ENCODE results near the gene KRTAP19-1.
A peak's percentile ranks its signal among the peaks of the same experiment; 100 is the strongest.

Gene KRTAP19-1

DNA sequence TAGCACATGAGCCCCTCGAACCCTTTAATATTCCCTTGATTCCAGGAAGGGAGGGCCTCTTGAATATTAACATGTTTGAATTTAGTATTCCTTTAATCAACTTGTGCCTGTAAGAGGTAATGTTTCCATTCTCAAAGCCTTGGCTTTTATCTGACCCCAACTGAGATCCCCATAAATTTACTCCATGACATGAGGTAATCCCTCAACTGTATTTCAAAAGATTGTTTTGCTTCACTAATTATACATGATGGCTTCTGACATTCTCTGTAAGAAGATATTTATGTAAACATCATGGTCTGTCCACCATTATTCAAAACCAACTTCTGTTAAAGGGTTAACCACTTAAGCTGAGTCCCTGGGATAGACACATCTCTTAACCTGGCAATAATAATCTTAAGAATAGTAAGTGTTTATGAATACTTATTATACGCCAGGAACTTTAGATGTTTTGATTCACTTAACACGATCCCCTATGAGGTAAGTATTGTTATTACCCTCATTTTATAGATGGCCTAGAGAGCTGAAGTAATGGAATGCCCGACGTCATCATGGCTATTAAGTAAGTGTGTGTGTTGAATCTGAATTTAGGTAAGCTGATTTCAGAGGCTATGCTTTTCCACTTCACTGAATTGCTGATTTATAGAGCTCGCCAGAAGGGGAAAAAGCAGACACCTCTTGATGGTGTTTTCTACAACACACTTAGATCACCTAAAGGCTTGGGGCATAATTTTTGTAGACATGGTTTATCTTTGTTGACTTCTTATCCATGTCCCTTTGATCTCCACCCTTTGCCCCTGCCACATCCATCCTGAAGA lies 11.1 kb downstream of the KRTAP19-1 start:
- Histone ChIP-seq H3K4me3 (ENCODE audit: low read depth, low read length) (no peak overlapping the region), H3K27ac (ENCODE audit: extremely low read depth, low read depth, low read length) (no peak overlapping the region), H3K36me3 (ENCODE audit: control insufficient read depth in 2 of 2, insufficient read depth in 1 of 2, low read length in 2 of 2) (no peaks in the 10 kb centered on the region), H3K9me3 (ENCODE audit: control insufficient read depth, insufficient read depth, low read depth, low read length) (no peaks in the 10 kb centered on the region), H3K4me1 (ENCODE audit: control insufficient read depth, insufficient read depth, low read length) (no peaks in the 10 kb centered on the region)
- ChIA-PET POLR2A (no interaction called here), CTCF (interaction anchor here (0.6 kb wide), 2 partner anchors 24 to 110 kb away, joined by 3 read pairs; no protein-coding TSS in a partner anchor)
- TF ChIP-seq SP7 (tag by site-specific recombination; IDR thresholded peaks at IDR 0.05) (peak; percentile 68), KLF9 (tag by site-specific recombination; IDR thresholded peaks at IDR 0.05; ENCODE audit: low read depth) (no peak), ZNF157 (tag by site-specific recombination; IDR thresholded peaks at IDR 0.05) (no peak), ZNF391 (tag by site-specific recombination; IDR thresholded peaks at IDR 0.05; ENCODE audit: borderline replicate concordance, low read depth) (no peak), TRIM28 (IDR thresholded peaks at IDR 0.05; ENCODE audit: borderline replicate concordance, low read length) (peak; percentile 85), ZNF394 (tag by site-specific recombination; IDR thresholded peaks at IDR 0.05; ENCODE audit: borderline replicate concordance) (peak; percentile 39; the same call in 1 of the 2 replicates), WT1 (tag by site-specific recombination; IDR thresholded peaks at IDR 0.05) (peak; percentile 61; the same call in 1 of the 2 replicates), ZNF629 (tag by site-specific recombination; IDR thresholded peaks at IDR 0.05) (peak; percentile 88), KLF8 (tag by site-specific recombination; IDR thresholded peaks at IDR 0.05) (peak; percentile 57; the same call in 1 of the 2 replicates), ZFP69B (tag by site-specific recombination; IDR thresholded peaks at IDR 0.05) (no peak), KLF1 (tag by site-specific recombination; IDR thresholded peaks at IDR 0.05) (no peak), ZNF140 (tag by site-specific recombination; IDR thresholded peaks at IDR 0.05) (no peak), ZBTB21 (tag by site-specific recombination; IDR thresholded peaks at IDR 0.05) (peak; percentile 66), ZNF366 (tag by site-specific recombination; conservative IDR thresholded peaks at IDR 0.05) (peak; percentile 90), TCF7L2 (IDR thresholded peaks at IDR 0.05; ENCODE audit: borderline replicate concordance, low read depth, low read length) (peak; percentile 99), ZNF423 (tag by site-specific recombination; IDR thresholded peaks at IDR 0.05) (no peak), ZNF155 (tag by site-specific recombination; IDR thresholded peaks at IDR 0.05) (no peak), ZIC2 (tag by site-specific recombination; IDR thresholded peaks at IDR 0.05) (no peak), OSR2 (tag by site-specific recombination; IDR thresholded peaks at IDR 0.05) (peak; percentile 29; the same call in 1 of the 2 replicates), ZNF843 (tag by site-specific recombination; IDR thresholded peaks at IDR 0.05) (peak; percentile 32; the same call in 1 of the 2 replicates)
- TF ChIP-seq, protein P1, sequence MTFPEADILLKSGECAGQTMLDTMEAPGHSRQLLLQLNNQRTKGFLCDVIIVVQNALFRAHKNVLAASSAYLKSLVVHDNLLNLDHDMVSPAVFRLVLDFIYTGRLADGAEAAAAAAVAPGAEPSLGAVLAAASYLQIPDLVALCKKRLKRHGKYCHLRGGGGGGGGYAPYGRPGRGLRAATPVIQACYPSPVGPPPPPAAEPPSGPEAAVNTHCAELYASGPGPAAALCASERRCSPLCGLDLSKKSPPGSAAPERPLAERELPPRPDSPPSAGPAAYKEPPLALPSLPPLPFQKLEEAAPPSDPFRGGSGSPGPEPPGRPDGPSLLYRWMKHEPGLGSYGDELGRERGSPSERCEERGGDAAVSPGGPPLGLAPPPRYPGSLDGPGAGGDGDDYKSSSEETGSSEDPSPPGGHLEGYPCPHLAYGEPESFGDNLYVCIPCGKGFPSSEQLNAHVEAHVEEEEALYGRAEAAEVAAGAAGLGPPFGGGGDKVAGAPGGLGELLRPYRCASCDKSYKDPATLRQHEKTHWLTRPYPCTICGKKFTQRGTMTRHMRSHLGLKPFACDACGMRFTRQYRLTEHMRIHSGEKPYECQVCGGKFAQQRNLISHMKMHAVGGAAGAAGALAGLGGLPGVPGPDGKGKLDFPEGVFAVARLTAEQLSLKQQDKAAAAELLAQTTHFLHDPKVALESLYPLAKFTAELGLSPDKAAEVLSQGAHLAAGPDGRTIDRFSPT (tag by site-specific recombination; IDR thresholded peaks at IDR 0.05) = peak; percentile 81
- TF ChIP-seq, protein P2, sequence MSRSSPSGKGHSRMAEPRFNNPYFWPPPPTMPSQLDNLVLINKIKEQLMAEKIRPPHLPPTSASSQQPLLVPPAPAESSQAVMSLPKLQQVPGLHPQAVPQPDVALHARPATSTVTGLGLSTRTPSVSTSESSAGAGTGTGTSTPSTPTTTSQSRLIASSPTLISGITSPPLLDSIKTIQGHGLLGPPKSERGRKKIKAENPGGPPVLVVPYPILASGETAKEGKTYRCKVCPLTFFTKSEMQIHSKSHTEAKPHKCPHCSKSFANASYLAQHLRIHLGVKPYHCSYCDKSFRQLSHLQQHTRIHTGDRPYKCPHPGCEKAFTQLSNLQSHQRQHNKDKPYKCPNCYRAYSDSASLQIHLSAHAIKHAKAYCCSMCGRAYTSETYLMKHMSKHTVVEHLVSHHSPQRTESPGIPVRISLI (tag by site-specific recombination; IDR thresholded peaks at IDR 0.05) = 0 out of 2 replicates have a peak, but pooled peaks have one; percentile 51
- TF ChIP-seq, protein P3, sequence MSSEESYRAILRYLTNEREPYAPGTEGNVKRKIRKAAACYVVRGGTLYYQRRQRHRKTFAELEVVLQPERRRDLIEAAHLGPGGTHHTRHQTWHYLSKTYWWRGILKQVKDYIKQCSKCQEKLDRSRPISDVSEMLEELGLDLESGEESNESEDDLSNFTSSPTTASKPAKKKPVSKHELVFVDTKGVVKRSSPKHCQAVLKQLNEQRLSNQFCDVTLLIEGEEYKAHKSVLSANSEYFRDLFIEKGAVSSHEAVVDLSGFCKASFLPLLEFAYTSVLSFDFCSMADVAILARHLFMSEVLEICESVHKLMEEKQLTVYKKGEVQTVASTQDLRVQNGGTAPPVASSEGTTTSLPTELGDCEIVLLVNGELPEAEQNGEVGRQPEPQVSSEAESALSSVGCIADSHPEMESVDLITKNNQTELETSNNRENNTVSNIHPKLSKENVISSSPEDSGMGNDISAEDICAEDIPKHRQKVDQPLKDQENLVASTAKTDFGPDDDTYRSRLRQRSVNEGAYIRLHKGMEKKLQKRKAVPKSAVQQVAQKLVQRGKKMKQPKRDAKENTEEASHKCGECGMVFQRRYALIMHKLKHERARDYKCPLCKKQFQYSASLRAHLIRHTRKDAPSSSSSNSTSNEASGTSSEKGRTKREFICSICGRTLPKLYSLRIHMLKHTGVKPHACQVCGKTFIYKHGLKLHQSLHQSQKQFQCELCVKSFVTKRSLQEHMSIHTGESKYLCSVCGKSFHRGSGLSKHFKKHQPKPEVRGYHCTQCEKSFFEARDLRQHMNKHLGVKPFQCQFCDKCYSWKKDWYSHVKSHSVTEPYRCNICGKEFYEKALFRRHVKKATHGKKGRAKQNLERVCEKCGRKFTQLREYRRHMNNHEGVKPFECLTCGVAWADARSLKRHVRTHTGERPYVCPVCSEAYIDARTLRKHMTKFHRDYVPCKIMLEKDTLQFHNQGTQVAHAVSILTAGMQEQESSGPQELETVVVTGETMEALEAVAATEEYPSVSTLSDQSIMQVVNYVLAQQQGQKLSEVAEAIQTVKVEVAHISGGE (tag by site-specific recombination; conservative IDR thresholded peaks at IDR 0.05; ENCODE audit: low read depth) = no peak
- TF ChIP-seq, protein P4, sequence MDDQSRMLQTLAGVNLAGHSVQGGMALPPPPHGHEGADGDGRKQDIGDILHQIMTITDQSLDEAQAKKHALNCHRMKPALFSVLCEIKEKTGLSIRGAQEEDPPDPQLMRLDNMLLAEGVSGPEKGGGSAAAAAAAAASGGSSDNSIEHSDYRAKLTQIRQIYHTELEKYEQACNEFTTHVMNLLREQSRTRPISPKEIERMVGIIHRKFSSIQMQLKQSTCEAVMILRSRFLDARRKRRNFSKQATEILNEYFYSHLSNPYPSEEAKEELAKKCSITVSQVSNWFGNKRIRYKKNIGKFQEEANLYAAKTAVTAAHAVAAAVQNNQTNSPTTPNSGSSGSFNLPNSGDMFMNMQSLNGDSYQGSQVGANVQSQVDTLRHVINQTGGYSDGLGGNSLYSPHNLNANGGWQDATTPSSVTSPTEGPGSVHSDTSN (CRISPR knock-in tag; IDR thresholded peaks at IDR 0.05) = no peak
- TF ChIP-seq, protein P5, sequence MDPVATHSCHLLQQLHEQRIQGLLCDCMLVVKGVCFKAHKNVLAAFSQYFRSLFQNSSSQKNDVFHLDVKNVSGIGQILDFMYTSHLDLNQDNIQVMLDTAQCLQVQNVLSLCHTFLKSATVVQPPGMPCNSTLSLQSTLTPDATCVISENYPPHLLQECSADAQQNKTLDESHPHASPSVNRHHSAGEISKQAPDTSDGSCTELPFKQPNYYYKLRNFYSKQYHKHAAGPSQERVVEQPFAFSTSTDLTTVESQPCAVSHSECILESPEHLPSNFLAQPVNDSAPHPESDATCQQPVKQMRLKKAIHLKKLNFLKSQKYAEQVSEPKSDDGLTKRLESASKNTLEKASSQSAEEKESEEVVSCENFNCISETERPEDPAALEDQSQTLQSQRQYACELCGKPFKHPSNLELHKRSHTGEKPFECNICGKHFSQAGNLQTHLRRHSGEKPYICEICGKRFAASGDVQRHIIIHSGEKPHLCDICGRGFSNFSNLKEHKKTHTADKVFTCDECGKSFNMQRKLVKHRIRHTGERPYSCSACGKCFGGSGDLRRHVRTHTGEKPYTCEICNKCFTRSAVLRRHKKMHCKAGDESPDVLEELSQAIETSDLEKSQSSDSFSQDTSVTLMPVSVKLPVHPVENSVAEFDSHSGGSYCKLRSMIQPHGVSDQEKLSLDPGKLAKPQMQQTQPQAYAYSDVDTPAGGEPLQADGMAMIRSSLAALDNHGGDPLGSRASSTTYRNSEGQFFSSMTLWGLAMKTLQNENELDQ (tag by site-specific recombination; IDR thresholded peaks at IDR 0.05; ENCODE audit: low read depth) = no peak
- TF ChIP-seq, protein P6, sequence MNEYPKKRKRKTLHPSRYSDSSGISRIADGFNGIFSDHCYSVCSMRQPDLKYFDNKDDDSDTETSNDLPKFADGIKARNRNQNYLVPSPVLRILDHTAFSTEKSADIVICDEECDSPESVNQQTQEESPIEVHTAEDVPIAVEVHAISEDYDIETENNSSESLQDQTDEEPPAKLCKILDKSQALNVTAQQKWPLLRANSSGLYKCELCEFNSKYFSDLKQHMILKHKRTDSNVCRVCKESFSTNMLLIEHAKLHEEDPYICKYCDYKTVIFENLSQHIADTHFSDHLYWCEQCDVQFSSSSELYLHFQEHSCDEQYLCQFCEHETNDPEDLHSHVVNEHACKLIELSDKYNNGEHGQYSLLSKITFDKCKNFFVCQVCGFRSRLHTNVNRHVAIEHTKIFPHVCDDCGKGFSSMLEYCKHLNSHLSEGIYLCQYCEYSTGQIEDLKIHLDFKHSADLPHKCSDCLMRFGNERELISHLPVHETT (tag by site-specific recombination; IDR thresholded peaks at IDR 0.05) = peak; percentile 44; the same call in 1 of the 2 replicates

All from HEK293 (cell line).